IPS-11a (cell line): ENCODE results near the gene DNASE2.

Experiments
- H3K4me3 ChIP-seq: one replicate; pipeline ENCODE4 v1.5.1; 2013; ENCODE audit warnings: low read depth, low read length, control low read depth

DNASE2 gene

DNA sequence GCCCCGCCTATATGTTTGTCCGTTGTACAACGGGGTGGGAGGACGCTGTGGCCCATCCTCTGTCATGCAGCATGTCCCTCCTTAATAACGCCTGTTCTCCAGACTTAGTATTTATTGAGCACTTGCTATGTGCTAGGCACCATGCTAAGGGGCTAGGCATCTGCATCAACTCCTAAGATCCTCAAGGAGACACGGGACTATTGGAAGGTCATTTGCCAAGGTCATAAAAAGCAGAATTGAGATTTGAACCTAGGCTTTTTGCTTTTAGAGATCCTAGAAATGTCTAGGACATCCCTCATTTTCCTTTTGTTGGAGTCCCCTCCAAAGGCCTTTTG lies 44.8 kb downstream of the DNASE2 start:
- H3K4me3 ChIP-seq, result no peak overlapping the region

DNA sequence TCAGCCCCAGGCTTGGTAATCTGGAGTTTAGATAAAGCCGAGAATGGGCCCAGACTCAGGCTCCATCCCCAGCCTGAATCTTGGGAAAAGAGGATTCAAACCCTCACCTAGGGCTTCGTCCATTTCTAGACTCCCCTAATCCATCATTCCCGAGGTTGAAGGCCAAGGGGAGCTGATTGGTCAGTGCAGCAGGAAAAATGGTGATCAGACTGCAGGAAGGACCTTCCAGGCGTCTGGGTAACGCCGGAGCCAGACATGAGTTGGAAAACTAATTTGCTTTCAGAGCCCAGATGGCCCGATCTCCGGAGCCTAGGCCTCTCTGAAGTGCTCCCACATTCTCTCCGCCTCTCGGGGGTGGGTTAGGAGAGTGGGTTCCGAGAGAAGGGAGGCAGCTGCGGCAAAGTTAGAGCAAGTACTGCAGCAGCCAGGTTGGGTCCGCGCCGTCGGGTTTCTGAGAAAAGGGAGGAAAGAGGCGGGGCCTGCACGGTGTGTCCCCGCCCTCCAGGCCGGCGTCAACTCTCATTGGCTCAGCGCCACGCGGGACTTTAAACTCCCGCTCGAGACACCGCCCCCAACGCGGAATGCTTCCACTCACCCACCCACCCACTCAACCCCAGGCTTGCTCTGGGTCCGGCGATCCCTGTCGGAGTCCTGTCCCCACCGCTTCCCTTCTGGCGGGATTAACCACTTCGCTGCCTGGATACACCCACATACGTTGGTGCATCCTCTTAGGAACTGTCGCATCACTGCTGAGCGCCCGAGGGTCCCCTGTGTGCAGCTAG lies 46.1 kb downstream of the DNASE2 start:
- no peak overlapping the region for H3K4me3 ChIP-seq

DNA sequence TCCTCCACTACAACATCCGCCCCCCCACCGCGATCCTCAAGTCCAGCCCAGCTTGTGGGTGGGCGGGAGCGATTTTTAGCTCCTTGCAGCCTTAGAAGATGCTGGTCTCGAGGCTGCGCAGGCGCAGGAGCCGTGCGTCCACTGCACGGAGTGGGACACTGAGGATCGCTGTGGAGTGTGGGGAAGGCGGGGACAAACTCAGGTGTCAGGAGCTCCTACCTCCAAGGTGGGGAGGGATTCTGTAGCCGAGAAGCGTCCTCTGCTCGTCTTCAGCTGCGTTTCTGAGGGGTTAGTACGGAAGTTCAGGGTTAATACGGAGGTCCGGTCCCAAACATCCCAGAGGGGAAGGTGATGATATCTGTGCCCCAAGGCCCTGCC lies 46.7 kb downstream of the DNASE2 start, which contains the start of gene RTBDN:
Gene RTBDN (minus strand): TSS at position 14 of the 378 bp plus-strand sequence. CDS start 4,600 bp downstream, outside the sequence.
- peak within 1 kb of the TSS; percentile 45 for H3K4me3 ChIP-seq

DNA sequence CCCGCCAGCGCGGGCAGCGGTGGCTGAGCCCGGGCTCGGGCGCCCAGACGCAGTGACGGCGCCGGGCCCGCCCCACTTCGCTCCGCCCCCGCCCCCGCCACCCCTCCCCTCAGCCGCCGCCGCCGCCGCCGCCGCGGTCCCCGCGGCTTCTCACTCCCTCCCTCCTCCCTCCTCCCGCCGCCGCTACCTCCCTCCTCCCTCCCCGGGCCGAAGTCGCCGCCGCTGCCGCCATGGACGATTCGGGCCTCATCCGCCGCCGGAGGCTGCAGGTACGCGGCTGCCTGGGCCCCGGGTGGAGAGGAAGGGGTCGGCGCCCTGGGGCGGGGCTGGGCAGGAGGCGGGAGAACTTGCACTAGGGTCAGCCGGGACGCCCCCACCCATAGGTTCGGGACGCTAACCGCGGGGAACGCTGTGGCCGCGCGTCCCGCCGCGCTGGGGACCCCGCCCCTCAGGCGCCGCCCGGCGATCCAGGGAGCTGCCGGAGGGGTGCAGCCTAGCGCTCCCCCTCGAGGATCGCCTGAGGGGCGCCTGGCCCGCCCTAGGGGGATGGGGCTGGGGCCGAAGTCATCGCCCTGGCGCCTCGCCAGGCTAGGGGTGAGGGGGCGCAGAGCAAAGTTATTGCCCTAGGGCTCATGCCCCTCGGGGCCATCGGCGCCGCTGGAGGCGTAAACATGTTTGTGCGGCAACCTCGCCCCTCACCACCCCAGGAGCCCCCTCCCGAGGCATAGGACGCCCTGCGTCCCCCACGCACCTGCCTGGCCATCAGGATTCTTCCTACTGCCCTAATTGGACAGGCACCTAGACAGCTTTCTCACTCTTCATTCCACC lies 47.3 kb downstream of the DNASE2 start:
- H3K4me3 ChIP-seq, result peak overlapping the region; percentile 45

DNA sequence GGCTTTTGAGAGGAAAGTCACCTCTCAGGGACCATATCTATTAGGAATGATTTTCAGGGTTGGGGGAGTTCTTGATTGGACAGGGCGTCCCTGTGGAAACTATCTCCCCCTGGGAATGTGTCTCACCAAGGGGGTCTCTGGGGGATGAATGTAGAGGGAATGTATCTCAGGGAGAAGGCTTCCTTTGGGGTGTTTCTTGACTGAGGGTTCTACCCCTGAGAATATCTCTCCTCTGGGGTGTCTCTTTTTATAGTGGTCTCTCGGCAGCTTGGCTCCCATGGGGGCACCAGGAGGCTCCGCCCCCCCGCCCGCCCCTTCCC lies 47.9 kb downstream of the DNASE2 start:
- H3K4me3 ChIP-seq, result no peak overlapping the region

DNA sequence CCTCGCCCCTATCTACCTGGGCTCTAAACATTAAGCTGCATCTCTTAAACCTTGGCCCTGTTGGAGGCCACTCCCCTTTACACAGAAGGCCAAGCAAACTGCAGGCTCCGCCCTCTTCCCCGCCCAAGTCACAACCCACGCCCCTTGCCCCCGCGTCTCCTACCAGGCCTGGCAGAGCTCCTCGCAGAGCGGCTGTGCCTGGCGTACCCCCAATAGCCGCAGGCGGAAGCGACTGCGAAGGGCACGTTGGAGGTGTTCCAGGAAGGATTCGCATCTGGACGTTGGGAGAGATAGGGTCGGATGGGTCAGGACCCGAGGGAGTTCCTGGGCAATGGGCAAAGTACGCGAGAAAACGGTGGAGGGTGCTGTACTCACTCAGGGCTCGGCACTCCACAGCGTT lies 52.8 kb downstream of the DNASE2 start:
- peak overlapping the region; percentile 8 for H3K4me3 ChIP-seq

DNA sequence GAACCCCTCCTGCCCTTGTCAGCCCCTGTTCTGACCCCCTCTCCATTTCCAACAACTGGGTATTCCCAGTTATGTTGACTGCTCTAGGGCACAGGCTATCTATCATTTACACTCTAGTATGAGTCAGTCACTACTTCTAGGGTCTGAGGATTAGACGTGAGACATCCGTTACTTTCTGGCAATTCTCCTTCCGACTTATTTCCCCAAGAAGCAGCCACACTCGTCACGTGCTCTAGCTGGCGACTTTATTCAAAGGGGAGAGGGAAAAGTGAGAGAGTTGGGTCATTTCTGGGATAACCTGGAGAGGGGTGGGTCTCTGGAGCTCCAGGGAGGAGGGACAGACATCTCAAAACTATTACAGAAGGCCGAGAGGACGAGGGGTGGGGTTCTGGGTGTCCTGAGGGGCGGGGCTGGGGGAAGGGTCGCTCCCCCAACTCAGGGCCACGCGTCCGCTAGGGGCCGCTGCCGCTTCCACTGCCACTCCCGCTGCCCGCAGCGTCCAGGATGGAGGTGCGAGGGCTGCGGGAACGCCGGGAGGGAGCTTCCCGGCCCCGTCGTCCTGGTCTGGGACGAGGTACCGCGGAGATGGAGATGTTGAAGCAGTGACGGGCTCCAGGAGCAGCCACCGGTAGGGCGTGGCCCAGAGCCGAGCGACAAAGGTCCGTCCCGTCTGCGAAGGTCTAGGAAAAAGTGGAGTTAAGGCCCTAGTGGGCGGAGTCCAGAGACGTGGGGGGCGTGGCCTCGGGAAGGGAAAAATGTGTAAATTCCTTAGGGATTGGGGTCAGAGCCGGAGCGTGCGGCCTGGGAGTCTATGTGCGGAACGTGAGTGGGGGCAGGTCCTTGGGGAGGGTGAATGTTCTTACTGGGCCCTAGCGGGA lies 55.8 kb downstream of the DNASE2 start:
- H3K4me3 ChIP-seq, result peak overlapping the region; percentile 37
